ENCODE measurements around the gene MCM7. TPM values are rescaled to one million over a fixed set of nuclear protein-coding genes. Genes with fewer than 3 reads are reported as not detected.
A peak's percentile ranks its signal among the peaks of the same experiment; 100 is the strongest.

MCM7 gene
- total RNA-seq, 4 donors from 2014 or later, result 30.3 to 72.6 (median 38.7) TPM

- Histone ChIP-seq H3K9me3 (no peaks in the 10 kb centered on the region), H3K4me1 (peaks cover 5 to 18% (median 9%) of the 10 kb centered on the region in 4 donors), H3K4me3 (no peak overlapping the region), H3K27ac (no peak overlapping the region), H3K36me3 (peaks cover 0 to 64% (median 26%) of the 10 kb centered on the region in 4 donors), H3K27me3 (no peaks in the 10 kb centered on the region)
- in situ Hi-C loops (cut with MboI; ENCODE audit: low pct_ligation_motif_present in 1 of 4, low pct_unique_long_range_greater_than_20kb in 1 of 4, low sequenced_read_pairs in 3 of 4), result no loop called here
- intact Hi-C loops (cut with DNase I; ENCODE audit: low total_unique reads), result no loop called here
- DNase-seq, result no peak
- TF ChIP-seq EP300 (IDR thresholded peaks at IDR 0.05; ENCODE audit: low read depth) (no peak), CTCF (IDR thresholded peaks at IDR 0.05) (no peak), POLR2AphosphoS5 (IDR thresholded peaks at IDR 0.05) (no peak), POLR2A (IDR thresholded peaks at IDR 0.05) (no peak)
- WGBS, 2 donors (ENCODE audit: low coverage in 1 of 2), result 92% methylated on average over 17 of the region's 17 CpGs; no CpG with 5 or more reads in 1 of the 2 donors
Measured at GRCh38 chr7:100095704-100096103, 5.5 kb downstream of the MCM7 start.

GRCh38 chr7:100095289-100095688, 5.9 kb downstream of the MCM7 start:
- in situ Hi-C loops (cut with MboI; ENCODE audit: low pct_ligation_motif_present in 1 of 4, low pct_unique_long_range_greater_than_20kb in 1 of 4, low sequenced_read_pairs in 3 of 4) (no loop called here), intact Hi-C loops (cut with DNase I; ENCODE audit: low total_unique reads) (no loop called here)
- Histone ChIP-seq H3K9me3 (no peaks in the 10 kb centered on the region), H3K36me3 (peaks cover 0 to 64% (median 26%) of the 10 kb centered on the region in 4 donors), H3K27me3 (no peaks in the 10 kb centered on the region), H3K4me1 (peaks cover 5 to 18% (median 9%) of the 10 kb centered on the region in 4 donors), H3K4me3 (no peak overlapping the region), H3K27ac (no peak overlapping the region)
- no peak for DNase-seq
- no peak for TF ChIP-seq POLR2AphosphoS5 (IDR thresholded peaks at IDR 0.05)
- no peak for TF ChIP-seq CTCF (IDR thresholded peaks at IDR 0.05)
- WGBS, 2 donors (ENCODE audit: low coverage in 1 of 2), result 71 to 82% methylated on average over 3 to 9 of the region's 9 CpGs

- intact Hi-C loops (cut with DNase I; ENCODE audit: low total_unique reads) (no loop called here), in situ Hi-C loops (cut with MboI; ENCODE audit: low pct_ligation_motif_present in 1 of 4, low pct_unique_long_range_greater_than_20kb in 1 of 4, low sequenced_read_pairs in 3 of 4) (no loop called here)
- Histone ChIP-seq H3K27ac (peak overlapping the region in 1 of 4 donors; percentile 11), H3K4me3 (no peak overlapping the region), H3K36me3 (peaks cover 0 to 58% (median 25%) of the 10 kb centered on the region in 4 donors), H3K4me1 (peaks cover 4 to 16% (median 8%) of the 10 kb centered on the region in 4 donors), H3K9me3 (no peaks in the 10 kb centered on the region), H3K27me3 (no peaks in the 10 kb centered on the region)
- TF ChIP-seq EP300 (IDR thresholded peaks at IDR 0.05; ENCODE audit: low read depth) (no peak), POLR2AphosphoS5 (IDR thresholded peaks at IDR 0.05) (no peak), POLR2A (IDR thresholded peaks at IDR 0.05) (no peak), CTCF (IDR thresholded peaks at IDR 0.05) (no peak)
- DNase-seq, result no peak
- WGBS, 2 donors (ENCODE audit: low coverage in 1 of 2), result 86 to 87% methylated on average over 3 to 16 of the region's 16 CpGs
Measured at GRCh38 chr7:100093925-100094486, 7.2 kb downstream of the MCM7 start.

- Histone ChIP-seq H3K27ac (peak overlapping the region in 1 of 4 donors; percentile 11), H3K36me3 (peaks cover 0 to 53% (median 23%) of the 10 kb centered on the region in 4 donors)
Measured at GRCh38 chr7:100093498-100093897, 7.7 kb downstream of the MCM7 start.

More at GRCh38 chr7:100093498-100093897, 7.7 kb downstream of the MCM7 start:
- DNase-seq, result no peak
- Histone ChIP-seq H3K4me1 (peaks cover 4 to 12% (median 10%) of the 10 kb centered on the region in 4 donors), H3K9me3 (no peaks in the 10 kb centered on the region), H3K27me3 (no peaks in the 10 kb centered on the region), H3K4me3 (no peak overlapping the region)
- intact Hi-C loops (cut with DNase I; ENCODE audit: low total_unique reads), result no loop called here
- no peak for TF ChIP-seq EP300 (IDR thresholded peaks at IDR 0.05; ENCODE audit: low read depth)
- no peak for TF ChIP-seq POLR2AphosphoS5 (IDR thresholded peaks at IDR 0.05)
- no peak for TF ChIP-seq POLR2A (IDR thresholded peaks at IDR 0.05)
- TF ChIP-seq CTCF (IDR thresholded peaks at IDR 0.05), result no peak
- 63 to 70% methylated on average over 4 to 13 of the region's 13 CpGs for WGBS, 2 donors (ENCODE audit: low coverage in 1 of 2)
- in situ Hi-C loops (cut with MboI; ENCODE audit: low pct_ligation_motif_present in 1 of 4, low pct_unique_long_range_greater_than_20kb in 1 of 4, low sequenced_read_pairs in 3 of 4), result no loop called here
